ENCODE measurements around the gene TUFT1.

Gene TUFT1

DNA sequence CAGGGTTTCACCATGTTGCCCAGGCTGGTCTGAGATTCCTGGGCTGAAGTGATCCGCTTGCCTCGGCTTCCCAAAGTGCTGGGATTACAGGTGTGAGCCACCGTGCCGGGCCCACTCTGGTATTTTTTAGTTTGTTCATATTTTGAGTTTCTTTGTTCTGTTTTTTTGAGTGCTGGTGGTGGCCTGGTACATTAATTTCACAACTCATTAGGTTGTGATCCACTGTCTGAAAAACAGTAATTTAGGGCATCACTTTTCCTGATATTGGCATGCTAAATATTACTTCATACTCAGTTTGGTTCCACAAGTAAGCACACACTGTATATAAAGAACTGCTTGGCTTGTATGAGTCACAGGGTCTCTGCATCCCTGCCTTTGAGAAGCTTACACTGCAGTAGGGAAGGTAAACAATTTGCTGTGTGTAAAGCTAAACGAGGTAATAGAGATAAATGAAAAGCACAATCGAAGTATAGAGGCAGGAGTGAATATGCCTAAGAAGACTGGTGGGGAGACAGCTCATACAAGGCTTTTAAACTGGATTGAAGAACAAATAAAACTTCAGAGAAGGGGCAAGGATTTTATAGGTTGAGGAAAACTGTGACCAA, 79.5 kb downstream of the TUFT1 start:
- DNase-seq = no peak

DNA sequence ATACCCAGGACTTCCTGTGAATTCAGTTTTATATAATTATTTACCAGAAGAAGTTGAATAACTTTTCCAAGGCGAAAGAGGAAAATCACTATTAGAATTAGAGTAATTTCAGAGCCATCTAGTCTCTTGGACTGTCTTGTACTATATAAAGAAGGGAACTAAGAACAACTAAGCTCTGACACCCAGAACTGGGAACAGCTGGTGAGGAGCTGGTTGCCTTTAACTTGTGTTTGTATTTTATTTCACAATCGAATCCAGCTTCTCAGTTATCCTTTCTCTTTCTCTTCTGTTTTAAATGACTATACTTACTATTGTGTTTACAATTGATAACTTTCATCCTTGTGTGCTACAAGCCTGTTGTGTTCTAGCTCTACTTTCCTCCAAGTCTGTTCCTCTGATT, 80.2 kb downstream of the TUFT1 start:
- DNase-seq = no peak

DNA sequence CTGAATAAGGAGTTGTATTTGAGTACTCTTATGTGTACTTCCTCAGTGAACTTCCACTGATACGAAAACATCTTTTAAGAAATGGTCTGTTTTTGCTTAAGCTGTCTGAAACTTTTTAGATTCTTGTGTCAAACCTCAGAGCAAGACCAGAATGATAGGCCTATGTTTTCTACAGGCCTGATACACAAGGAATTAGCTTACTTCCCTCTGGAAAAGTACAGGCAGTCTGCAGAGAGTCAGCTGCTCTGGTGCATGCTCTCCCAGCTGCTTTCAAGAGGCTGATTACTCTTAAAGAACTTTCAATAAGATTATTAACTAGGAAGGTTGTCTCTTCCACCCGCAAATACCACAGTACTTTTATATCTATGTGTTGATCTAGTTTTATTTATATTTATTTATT, 81.2 kb downstream of the TUFT1 start:
- DNase-seq = no peak

DNA sequence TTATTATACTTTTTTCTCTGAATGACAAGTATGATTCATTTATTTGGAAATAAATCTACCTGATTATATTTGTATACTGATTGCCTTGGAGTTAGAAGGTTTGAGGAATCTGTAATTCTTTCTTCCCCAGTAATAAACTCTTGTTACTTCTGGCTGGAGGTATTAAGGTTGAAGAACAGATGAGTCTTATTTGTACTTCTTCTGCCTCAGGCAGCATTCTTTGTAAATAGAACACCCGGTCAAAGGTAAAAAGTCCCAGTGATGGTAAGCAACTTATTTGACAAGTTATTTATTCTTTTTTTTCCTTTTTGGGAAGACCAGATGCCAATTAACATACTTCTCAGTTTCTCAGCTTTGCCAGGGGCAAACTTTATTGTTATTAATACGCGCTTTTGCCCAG, 84.7 kb downstream of the TUFT1 start:
- no peak for DNase-seq

DNA sequence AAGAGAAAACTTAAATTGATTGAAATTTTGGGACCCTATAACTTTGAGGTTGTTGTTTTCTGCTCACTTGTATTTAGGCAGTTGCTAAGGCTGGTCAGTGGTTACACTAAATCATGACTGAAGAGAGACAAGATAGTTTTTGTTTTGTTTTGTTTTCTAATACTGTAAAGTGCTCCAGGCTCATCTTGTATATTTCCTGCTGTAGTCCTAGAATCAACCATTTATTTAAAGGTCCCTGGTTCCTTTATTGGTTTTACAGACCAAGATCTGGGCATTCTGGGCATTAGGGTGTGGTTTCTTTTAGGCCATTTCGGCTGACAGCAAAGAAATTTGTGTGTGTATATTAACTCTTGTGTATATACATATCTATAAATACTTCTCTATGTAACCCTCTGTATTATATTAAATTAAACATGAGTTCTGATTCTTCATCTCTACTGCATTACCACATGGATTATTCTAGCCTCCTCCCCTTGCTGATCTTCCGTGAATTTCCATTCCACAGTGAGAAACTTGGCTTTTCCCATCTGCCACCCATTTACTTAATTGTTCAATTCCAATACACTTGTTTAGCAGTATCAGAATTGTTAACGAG, 86.7 kb downstream of the TUFT1 start:
- DNase-seq = no peak

DNA sequence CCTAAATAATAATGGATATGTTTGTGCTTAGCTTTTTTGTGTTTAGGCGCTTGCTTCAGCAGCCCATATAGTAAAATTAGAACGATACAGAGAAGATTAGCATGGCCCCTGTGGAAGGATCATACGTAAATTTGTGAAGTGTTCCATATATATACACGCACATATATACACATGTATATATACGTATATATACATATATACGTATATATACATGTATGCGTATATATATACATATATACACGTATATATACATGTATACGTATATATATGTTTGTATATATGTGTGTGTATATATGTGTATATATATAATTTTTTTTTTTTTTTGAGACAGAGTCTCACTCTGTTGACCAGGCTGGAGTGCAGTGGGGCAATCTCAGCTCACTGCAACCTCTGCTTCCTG, 89.2 kb downstream of the TUFT1 start:
- DNase-seq = no peak
